Glomerular visceral epithelial cell (primary cell): ENCODE measurements around the gene TRIAP1.
A peak's percentile ranks its signal among the peaks of the same experiment; 100 is the strongest.

Experiments
- DNase-seq: peaks from one replicate; pipeline ENCODE4 v3.0.0-alpha.2; 2016; ENCODE audit errors: extremely low spot score

The TRIAP1 gene

GRCh38 chr12:120429368-120429767 is 16.8 kb downstream of the TRIAP1 start:
- no peak for DNase-seq

GRCh38 chr12:120428597-120429229 is 17.5 kb downstream of the TRIAP1 start:
- no peak for DNase-seq

GRCh38 chr12:120425797-120426196 is 20.4 kb downstream of the TRIAP1 start:
- no peak for DNase-seq

GRCh38 chr12:120422892-120423456 is 23.2 kb downstream of the TRIAP1 start:
- no peak for DNase-seq

- no peak for DNase-seq
Measured at GRCh38 chr12:120421701-120422100, 24.5 kb downstream of the TRIAP1 start.

- DNase-seq, result no peak
Measured at GRCh38 chr12:120417917-120418580, 28.1 kb downstream of the TRIAP1 start.

- no peak for DNase-seq
Measured at GRCh38 chr12:120416490-120417216, 29.5 kb downstream of the TRIAP1 start.

- DNase-seq, result no peak
Measured at GRCh38 chr12:120413901-120414695, 32.1 kb downstream of the TRIAP1 start.

- no peak for DNase-seq
Measured at GRCh38 chr12:120412421-120412820, 33.8 kb downstream of the TRIAP1 start.

- no peak for DNase-seq
Measured at GRCh38 chr12:120408771-120409170, 37.4 kb downstream of the TRIAP1 start.

GRCh38 chr12:120406553-120406952 is 39.6 kb downstream of the TRIAP1 start:
- DNase-seq, result no peak

- no peak for DNase-seq
Measured at GRCh38 chr12:120406069-120406468, 40.1 kb downstream of the TRIAP1 start.

GRCh38 chr12:120404271-120404670 is 41.9 kb downstream of the TRIAP1 start:
- DNase-seq, result no peak

- DNase-seq, result no peak
Measured at GRCh38 chr12:120403869-120404268, 42.3 kb downstream of the TRIAP1 start.

- no peak for DNase-seq
Measured at GRCh38 chr12:120402217-120402616, 44.0 kb downstream of the TRIAP1 start.

- no peak for DNase-seq
Measured at GRCh38 chr12:120399531-120399930, 46.7 kb downstream of the TRIAP1 start.

- peak; percentile 22 for DNase-seq
Measured at GRCh38 chr12:120397824-120398540, 48.2 kb downstream of the TRIAP1 start.

GRCh38 chr12:120394483-120395367 is 51.5 kb downstream of the TRIAP1 start:
- DNase-seq, result peak; percentile 4
